WERI-Rb-1 (cell line): Measurements from ENCODE around the gene GPR183.

ENCODE experiments used
- DNase-seq: peaks from one replicate; pipeline ENCODE4 v3.0.0-alpha.2; 2020
- H3K27ac ChIP-seq: fragments of 250-450 bp; sonication (Bioruptor Pico); 2 replicates; pipeline ENCODE4 v1.5.1; 2020; ENCODE audit warnings: mild to moderate bottlenecking, moderate library complexity
- H3K27me3 ChIP-seq: fragments of 250-450 bp; sonication (Bioruptor Pico); 2 replicates; pipeline ENCODE4 v1.5.1; 2021; ENCODE audit warnings: mild to moderate bottlenecking, low read depth, moderate library complexity; ENCODE audit not compliant: insufficient read depth, severe bottlenecking
- H3K36me3 ChIP-seq: fragments of 250-450 bp; sonication (Bioruptor Pico); 2 replicates; pipeline ENCODE4 v1.5.1; 2020; ENCODE audit warnings: mild to moderate bottlenecking, moderate library complexity
- H3K4me3 ChIP-seq: 2 replicates; pipeline ENCODE4 v1.5.1; 2011; ENCODE audit warnings: low read depth, mild to moderate bottlenecking, control low read depth, low read length
- H3K9me3 ChIP-seq: fragments of 250-450 bp; sonication (Bioruptor Pico); 2 replicates; pipeline ENCODE4 v1.5.1; 2021; ENCODE audit warnings: mild to moderate bottlenecking, moderate library complexity; ENCODE audit not compliant: severe bottlenecking
- CTCF ChIP-seq: IDR thresholded peaks from 2 replicates; pipeline ENCODE4 v1.5.1; 2011; ENCODE audit warnings: low read depth, mild to moderate bottlenecking, control low read depth, inconsistent platforms, low read length

The GPR183 gene

GRCh38 chr13:99310382-99311031 is 3.3 kb upstream of the GPR183 start:
- Histone ChIP-seq H3K27ac (no peak overlapping the region), H3K36me3 (peaks cover 29% of the 10 kb centered on the region), H3K27me3 (no peaks in the 10 kb centered on the region), H3K4me3 (no peak overlapping the region), H3K9me3 (no peaks in the 10 kb centered on the region)
- no peak for DNase-seq
- TF ChIP-seq CTCF, result no peak

- no peak overlapping the region for H3K27ac ChIP-seq
- H3K4me3 ChIP-seq, result no peak overlapping the region
- no peak for TF ChIP-seq CTCF
- H3K9me3 ChIP-seq, result no peaks in the 10 kb centered on the region
- H3K27me3 ChIP-seq, result no peaks in the 10 kb centered on the region
- DNase-seq, result no peak
- peaks cover 20% of the 10 kb centered on the region for H3K36me3 ChIP-seq
Observed at GRCh38 chr13:99308471-99309087, 1.4 kb upstream of the GPR183 start.

DNA sequence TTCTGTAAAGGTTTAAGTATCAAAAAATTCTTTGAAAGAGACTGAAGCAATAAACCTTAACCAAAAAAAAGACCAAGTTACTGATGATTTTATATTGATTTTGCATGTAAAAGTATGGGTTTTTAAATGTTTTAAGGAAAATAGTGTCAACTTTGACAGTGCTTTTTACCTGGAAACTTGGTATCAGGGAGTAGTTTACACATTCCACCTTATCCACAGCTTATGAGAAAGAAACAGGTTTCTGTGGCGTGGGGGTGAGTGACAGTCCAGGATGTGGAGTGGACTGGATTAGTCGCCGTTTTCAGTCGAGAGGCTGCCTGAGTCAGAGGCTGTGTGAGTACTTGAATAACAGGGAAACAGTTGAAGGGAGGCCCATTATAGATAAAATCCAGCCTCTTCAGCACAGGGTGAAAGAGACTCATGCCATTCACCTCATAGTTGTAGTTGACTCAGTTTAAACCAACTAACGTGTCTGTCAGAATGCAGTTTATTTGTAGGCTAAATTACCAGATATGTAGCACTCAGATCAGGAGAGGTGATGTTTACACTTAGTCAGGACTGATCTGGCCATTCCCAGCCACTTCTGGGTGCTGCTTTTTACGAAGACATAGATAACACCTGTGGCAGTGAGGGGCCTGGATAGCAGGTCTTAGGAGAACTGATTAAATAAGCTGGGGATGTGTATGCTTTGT is 595 bp upstream of the GPR183 start:
- Histone ChIP-seq H3K4me3 (no peak overlapping the region), H3K36me3 (peaks cover 20% of the 10 kb centered on the region), H3K9me3 (no peaks in the 10 kb centered on the region), H3K27me3 (no peaks in the 10 kb centered on the region), H3K27ac (no peak overlapping the region)
- DNase-seq, result no peak
- TF ChIP-seq CTCF, result no peak

DNA sequence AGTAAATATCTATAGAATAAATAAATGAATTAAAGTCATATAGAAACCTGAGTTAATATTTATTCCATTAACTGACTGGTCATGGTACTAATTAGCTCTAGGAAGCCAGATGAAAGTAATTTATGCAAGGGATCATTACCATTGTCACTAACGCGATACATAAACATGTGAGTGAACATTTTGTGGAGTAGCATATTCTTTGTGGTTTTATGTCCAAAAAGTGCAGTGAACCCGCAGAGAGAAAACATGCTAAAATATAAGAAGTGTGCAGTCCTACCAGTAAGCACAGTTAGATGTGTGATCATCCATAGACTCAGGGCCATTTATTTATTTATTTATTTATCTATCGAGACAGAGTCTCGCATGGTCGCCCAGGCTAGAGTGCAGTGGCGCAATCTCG is 1.6 kb downstream of the GPR183 start:
- Histone ChIP-seq H3K4me3 (no peak overlapping the region), H3K9me3 (no peaks in the 10 kb centered on the region), H3K27me3 (no peaks in the 10 kb centered on the region), H3K36me3 (peaks cover 20% of the 10 kb centered on the region), H3K27ac (no peak overlapping the region)
- TF ChIP-seq CTCF, result no peak
- DNase-seq, result no peak

- no peak for TF ChIP-seq CTCF
- DNase-seq, result no peak
- Histone ChIP-seq H3K27me3 (no peaks in the 10 kb centered on the region), H3K36me3 (peaks cover 20% of the 10 kb centered on the region), H3K4me3 (no peak overlapping the region), H3K27ac (no peak overlapping the region), H3K9me3 (no peaks in the 10 kb centered on the region)
Observed at GRCh38 chr13:99305158-99305557, 2.0 kb downstream of the GPR183 start.
